ENCODE results near the gene TSPAN32.

The TSPAN32 gene

DNA sequence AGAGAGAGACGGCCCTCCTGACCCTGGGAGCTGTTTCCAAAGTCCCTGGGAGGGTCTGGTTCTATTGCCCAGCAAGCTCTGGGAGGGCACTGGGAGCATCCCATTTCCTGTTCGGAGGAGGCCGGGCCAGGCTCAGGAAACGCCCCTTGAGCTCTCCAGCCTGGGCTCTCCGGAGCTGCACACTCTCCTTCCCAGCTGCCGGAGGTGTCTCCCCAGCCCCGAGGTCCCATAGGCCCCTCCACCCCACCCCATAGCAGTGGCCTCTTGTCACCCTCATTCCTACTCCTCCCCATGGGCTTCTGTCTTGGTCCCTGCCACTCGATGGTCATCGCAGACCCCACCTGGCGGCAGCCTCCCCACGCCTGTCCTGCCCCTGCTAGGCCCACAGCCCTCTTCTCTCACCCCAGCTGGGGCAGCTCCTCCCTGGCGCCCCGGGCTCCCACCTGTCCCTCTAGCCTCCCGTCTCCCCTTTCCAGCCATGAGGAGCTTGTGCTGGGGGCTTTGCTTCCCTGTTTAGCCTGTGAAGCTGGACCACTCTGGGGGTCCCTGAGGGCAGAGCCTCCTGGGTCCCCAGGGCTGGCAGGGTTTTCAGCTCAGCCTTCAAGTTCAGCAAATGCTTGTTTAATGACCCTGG lies 2.8 kb downstream of the TSPAN32 start:
- no peak for DNase-seq (ENCODE audit: low spot score)

DNA sequence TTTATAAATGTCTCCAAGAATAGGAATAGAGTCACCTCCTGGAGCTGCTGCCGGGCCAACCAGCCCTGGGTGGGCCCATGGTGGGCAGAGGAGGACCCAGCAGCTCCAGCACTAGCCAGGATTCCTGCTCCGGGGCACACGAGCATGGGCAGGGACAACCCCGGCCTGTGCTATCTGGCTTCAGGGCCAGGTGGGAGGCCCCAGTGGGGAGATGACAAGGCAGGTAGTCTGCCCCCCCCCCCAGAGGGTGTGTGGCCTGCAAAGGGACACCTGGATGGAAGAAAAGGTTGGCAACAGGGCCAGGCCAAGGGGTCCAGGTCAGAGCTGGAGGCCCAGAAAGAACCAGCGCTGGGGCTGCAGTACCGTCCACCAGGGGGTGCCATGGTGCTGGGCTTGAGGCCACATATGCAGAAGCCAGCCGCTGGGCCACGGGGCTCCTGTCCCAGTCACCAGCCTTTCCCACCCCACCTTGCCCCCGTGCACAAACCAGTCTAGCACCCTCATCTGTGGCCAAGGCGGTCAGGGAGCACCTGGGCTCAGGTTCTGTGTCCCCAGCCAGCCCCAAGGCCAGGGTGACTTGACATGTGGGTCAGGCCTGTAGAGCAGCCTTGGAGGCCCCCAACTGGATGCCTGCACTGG lies 3.4 kb downstream of the TSPAN32 start:
- peak; percentile 61 for DNase-seq (ENCODE audit: low spot score)

DNA sequence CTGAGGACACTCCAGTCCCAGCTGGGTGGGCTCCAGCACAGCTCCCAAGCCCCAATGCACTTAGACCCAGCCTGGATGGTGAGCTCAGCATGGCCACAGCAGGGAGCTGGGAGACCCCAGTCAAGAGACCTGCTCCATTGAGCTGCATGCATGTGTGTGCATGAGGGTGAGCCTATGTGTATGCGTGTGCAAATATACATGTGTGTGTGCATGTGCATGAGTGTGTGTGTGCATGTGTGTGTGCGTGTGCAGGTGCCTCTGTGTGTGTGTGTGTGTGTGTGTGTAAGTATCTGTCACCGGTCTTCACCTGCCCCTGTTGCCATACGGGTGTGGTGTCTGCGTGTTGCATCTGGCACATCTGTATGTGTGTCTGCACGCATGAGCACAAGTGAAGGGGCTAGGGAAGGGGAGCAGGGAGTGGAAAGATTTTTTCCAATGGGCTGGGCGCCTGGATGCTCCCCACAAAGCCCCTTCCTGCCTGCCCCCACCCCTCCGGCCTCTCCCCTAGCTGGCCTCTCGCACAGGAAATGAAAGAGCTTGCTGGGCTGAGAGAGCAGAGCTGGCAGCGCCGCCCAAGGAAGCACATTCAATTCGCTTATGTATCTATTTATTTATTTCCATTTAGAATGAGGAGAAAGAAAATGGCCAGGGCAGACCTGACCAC lies 4.1 kb downstream of the TSPAN32 start:
- DNase-seq (ENCODE audit: low spot score) = no peak

DNA sequence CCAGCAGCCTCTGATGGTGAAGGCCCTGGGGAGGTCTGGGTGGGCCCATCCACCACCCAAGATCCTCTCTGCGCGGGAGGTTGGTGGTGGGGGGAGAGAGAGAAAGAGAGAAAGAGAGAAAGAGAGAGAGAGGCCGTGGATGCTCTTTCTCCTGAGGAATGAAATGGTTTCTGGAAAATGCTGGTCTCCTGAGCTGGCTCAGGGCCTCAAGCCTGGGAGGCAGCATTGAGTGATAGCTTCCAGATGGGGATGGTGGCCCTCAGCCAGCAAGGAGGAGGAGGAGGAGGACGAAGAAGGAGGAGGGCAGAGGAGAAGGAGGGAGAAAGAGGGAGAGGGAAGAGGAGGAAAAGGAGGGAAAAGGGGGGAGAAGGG lies 4.6 kb downstream of the TSPAN32 start:
- no peak for DNase-seq (ENCODE audit: low spot score)

DNA sequence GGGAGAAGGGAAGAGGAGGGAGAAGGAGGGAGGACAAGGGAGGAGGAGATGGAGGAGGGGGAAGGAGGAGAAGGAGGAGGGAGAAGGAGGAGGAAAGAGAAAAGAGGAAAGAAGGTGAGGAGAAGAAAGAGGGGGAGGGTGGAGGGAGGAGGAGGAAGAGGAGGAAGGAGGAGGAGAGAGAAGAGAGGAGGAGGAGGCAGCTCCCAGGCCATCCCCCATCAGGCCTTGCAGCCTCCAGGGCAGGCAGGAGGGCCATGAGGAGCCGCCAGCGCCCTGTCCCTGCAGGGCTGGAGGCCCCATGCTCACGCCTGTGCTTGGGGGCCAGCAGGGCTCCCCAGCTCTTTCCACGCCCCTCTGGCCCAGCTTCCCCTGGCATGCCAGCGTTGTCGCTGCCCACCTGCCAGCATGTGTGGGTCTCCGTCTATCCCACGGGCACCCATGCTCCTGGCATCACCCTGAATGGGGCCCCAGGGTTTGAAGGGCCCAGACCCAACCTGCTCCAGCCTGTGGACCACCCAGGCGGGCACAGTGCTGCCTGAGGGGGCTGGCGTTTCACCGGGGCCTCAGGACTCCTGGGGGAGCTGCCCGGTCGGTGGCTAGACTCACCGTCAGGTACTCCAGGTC lies 5.2 kb downstream of the TSPAN32 start:
- no peak for DNase-seq (ENCODE audit: low spot score)

DNA sequence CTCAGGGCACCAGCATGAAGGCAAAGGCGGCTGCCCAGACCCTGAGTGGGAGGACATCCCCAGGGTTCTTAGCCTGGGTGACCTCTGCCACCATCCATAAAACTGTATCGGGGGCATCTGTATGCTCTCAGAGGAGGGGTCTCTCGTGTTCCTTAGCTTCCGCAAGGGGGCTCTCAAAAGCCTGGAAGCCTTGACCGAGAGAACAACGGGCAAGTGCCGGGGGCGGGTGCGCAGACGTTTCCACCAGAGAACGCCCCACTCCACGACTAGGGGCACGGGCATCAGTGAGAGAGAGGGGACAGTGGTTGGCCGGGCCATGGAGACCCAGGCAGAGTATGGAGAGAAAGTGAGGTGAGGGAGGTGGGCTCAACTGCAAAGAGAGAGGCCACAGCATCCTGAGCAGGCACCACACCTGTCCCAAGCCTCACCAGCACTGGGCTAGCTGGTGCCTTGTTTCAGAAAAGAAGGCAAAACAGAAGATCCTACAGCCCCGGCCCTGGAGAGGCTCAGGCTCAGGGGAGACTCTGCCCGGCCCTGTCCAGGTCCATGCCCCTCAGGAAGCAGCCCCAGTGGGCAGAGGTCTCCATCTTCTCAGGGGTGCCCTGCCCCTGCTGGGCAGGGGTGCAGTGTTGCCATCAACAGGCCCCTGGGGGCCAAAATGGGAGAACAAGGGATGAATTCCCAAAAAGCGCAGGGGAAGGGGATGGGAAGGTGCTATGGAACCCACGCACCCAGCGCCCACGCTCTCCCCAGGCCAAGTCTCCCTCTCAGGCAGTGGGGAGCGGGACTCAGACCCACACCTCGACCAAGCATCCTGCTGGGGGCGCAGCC lies 5.9 kb downstream of the TSPAN32 start:
- no peak for DNase-seq (ENCODE audit: low spot score)

DNA sequence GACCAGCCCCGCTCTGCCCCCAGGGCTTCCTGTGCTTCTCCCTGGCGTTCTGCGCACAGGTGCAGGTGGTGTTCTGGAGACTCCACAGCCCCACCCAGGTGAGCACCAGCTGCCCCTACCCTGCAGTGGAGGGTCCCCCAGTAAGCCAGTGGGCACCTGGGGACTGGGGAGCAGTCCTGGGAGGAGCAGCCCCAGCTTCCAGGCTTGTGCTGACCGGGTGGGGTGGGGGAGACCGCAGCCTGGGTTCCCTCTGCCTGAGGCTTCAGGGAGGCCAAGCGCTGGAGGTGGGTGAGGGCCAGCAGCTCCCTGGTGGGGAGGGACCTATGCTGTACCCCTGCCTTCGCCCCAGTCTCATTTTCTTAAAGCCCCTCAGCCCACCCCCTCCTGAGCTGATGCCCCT lies 6.9 kb downstream of the TSPAN32 start:
- no peak for DNase-seq (ENCODE audit: low spot score)

DNA sequence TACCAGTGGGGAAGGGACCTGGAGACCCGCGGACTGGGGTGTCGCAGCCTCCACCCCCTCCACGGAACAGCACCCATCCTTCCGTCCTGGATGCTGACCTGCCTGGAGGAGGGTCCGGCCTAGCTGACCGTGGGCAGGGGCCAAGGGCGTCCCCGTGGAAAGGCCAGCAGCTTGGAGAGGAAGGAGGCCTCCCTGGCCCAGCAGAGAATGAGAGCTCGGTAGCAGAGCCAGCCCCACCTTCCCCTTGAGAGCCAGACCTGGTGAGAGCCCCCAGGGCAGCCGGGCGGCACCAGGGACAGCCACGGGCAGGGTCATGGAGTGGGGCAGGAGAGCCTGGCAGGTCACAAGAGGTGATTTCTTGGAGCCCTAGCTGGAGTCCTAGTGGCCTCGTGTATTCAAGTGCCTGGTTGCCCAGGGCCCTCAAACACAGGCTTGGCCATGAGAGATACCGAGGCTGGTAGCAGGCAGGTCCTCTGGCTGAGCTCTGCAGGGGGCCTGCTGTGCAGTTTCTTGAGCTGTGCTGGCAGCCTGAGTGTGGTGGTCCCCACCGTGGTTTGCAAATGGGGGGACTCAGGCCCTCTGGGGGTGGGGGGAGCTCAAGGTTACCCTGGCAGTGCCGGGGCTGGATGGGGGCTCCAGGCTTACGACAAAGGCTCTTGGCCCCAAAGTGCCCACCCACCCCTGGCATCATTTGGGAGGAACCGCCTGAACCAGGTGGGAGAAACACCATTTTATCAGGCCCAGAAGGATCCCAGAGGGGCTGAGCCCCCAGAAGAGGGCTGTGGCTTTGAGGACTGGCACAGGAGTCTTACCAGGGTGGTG lies 7.6 kb downstream of the TSPAN32 start:
- no peak for DNase-seq (ENCODE audit: low spot score)

DNA sequence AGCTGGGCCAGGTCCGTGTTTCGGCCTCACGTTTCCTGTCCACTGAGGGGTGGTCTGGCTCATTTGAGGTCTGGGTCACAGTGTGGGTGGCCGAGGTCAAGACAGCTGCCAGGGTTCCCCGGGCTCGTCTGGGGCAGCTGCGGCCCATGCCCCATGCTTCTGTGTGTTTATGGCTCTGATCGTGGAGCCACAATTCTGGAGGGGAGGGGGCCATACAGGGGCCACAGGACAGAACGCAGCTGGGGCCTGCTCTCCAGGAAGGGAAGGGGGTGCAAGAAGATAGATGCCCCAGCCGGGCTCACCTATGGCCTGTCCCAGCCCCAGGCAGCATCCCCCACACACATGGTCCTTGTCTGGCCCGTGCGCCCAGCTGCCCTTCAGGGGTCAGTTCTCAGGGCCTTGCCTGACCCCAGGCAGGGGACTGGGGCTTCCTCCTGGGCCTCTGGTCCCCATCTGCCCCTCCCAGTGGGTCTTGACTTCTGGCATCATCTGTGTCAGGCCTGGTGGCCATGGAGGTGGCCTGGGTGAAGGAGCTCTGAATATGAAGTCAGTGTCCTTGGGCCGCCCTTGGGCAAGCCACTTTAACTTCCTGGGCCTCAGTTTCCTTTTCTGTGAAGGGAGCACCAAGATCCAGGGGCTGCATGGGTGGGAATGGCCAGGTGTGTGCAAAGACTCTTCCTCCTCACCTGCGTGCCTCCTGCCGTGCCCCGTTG lies 8.4 kb downstream of the TSPAN32 start:
- no peak for DNase-seq (ENCODE audit: low spot score)

DNA sequence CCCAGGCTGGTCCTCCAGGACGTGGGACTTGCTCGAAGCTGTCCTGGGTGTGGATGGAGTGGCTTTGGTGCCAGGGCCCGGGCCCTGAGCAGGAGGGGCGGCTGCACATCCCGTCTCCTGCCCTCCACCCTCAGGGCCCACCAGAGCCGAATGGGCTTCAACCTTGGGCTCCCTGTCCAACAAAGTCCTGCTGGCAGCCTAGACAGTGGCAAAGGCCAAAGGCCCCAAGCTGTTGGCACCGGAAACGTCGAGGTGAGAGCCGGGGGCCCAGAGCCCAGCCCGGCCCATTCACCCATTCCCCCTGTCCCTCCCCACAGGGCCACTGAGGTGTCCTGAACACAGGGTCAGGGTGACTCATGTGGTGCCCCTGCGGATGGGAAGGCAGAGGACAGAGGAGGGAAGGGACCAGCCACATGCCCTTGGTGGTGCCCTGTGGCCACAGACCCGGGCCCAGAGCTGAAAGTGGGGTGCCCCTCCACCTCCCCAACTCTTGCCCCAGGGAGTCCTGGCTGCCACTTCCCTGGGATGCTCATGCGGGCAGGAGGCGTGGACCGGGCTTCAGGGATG lies 9.1 kb downstream of the TSPAN32 start:
- no peak for DNase-seq (ENCODE audit: low spot score)

DNA sequence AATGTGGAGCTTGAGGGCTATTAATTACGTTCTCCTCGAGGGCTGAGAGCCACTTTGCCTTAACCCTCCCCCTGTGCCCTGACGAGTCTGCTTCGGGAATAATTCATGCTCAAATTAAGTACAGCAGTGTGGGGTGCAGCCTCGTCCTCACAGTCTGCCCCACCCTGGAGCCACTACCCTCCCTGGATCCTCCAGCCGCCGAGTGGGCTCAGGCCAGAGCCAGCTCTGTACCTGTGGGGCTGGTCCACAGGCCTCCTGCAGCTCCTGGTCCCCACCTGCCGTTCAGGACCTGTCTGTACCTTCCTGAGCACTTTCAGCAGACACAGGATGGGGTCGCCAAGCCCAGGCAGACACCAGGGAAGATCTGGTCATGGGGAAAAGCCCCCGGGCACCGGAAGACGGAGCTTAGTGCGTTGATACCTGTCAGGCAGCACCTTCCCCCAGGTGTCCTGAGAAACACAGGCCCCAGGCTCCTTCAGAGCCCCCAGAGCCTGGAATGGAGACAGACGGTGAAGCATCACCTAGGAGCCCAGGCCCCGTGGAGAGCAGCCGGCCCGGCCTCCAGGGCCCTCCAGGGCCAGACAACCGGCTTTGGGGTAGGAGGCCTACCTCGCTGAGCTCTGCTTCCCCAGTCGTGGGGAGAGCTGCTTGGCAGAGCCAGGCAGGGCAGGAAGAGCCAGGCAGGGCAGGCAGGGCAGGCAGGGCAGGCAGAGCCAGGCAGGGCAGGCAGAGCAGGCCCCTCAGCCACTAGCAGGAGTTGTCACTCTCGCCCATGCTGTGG lies 9.7 kb downstream of the TSPAN32 start:
- no peak for DNase-seq (ENCODE audit: low spot score)

DNA sequence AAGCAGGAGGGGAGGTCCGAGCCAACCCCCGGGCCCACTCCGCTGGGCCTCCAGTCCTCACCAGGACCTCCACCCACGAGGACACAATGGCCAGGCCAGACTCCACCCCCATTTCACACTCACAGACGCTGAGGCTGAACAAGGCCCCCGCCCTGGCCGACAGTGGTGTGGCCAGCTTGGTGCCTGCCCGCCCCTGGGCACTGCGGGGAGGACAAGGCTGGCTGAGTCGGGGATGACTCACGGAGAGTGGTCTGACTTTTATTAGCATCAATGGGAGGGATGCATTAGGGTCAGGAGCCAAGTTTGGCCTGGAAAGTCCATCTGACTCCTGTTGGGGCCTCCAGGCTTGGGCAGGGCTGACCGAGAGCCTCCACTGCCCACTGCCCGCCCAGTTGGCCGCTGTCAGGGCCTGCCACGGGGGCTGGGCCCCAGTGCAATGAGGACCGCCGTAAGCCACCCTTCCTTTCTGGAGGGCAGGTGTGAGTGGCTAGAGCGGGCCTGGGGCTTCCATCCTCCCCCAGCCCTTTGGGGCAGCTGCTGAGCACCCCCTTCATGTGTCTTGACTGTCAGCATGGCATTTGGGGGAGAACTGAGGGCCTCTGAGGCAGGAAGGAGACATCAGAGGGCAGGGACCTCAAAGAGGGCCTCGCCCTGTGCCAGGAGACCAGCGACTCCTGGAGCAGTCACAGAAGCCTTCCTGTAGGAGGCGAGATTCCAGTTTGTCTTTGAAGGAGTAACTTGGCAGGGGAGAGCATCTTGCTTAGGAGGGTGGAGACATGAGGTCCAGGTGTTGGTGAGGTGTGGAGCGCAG lies 10.6 kb downstream of the TSPAN32 start:
- DNase-seq (ENCODE audit: low spot score) = peak; percentile 46

DNA sequence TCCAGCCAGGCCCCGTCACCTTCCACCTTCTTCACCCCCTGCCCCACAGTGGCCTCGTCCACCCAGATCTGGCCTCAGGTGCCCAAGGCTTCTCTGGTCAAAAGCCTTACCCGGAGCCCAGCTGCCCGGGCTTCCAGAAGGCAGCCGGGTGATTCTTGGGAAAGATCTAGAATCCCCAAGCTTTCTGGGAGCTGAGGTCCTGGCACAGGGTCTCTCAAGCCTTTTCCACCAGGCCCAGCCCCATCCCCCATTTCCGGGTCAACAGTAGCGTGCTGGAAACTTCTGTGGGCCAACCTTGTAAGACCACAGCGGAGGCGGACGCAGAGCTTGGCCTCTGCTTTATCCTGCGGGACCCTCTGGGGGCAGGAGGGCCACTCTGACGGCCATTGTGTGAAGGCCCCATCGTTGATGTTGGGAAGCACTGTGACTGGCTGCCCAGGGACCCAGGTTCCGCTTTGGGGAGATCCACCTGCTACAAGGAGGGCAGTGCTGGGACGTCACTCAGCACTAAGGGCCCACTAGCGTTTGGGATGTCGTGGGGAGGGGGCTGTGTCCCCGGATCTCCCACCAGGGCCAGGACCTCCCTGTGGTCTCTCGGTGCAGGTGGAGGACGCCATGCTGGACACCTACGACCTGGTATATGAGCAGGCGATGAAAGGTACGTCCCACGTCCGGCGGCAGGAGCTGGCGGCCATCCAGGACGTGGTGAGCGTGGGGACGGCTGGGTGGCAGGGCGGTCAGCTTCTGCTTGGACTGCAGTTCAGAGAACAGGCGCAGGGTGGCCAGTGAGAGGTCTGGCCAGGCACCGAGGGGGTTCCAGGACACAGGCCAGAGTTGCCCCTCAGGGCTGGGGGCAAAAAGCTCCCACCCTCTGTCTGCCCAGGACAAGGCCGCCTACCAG lies 11.5 kb downstream of the TSPAN32 start:
- DNase-seq (ENCODE audit: low spot score) = no peak

DNA sequence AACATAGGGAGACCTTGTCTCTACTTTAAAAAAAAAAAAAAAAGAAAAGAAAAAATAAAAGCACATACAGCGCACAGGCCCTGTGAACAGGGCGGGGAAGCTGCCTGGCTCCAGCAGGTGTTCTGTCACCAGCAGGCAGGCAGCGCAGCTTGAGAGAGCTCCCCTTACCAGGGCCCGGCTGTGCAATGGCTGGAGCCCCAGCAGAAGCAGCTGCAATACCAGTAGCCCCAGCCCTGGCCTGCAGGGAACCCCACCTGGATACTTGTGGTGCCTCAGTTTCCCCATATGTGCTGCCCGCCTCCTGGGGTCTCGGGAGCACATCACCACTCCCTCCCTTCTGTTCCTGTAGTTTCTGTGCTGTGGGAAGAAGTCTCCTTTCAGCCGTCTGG lies 12.3 kb downstream of the TSPAN32 start:
- DNase-seq (ENCODE audit: low spot score) = no peak

DNA sequence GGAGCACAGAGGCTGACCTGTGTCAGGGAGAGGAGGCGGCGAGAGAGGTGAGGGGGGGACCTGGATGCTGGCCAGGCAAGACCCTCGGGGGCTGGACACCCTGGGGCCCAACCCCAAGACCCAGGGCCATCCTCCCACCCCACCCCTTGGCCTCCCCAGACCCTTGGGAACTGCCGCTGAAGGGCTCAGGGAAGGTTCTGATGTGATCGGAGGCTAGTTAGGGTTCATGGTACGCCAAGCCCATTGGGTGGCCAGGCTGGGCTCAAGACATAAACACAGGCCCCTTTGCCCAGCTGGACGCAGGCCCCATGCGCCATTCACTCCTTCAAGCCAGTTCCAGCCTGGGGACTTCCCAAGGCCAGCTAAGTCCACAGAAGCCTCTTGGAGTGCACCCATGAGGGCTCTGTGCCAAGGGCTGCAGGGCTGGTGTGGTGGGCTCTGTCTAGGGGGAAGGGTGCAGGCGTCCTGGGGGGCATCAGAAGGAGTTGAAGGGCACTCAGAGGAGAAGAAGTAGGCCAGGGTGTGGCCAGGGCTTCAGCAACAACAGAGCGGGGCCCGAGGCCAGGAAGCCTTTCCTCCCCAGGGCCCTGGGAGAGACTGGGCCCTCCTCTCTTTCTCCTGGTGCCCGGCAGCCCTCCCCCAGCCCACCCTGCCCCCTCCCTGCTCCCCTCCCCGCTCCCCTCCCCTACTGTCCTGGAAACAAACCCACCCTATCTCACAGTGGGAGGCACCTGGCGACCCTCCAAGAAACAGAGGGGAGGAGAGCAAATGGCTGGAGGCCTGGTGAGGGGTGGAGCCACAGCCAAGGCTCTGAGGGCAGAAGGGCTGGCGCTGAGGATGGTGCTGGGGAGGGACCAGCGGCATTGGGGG lies 12.9 kb downstream of the TSPAN32 start:
- no peak for DNase-seq (ENCODE audit: low spot score)

DNA sequence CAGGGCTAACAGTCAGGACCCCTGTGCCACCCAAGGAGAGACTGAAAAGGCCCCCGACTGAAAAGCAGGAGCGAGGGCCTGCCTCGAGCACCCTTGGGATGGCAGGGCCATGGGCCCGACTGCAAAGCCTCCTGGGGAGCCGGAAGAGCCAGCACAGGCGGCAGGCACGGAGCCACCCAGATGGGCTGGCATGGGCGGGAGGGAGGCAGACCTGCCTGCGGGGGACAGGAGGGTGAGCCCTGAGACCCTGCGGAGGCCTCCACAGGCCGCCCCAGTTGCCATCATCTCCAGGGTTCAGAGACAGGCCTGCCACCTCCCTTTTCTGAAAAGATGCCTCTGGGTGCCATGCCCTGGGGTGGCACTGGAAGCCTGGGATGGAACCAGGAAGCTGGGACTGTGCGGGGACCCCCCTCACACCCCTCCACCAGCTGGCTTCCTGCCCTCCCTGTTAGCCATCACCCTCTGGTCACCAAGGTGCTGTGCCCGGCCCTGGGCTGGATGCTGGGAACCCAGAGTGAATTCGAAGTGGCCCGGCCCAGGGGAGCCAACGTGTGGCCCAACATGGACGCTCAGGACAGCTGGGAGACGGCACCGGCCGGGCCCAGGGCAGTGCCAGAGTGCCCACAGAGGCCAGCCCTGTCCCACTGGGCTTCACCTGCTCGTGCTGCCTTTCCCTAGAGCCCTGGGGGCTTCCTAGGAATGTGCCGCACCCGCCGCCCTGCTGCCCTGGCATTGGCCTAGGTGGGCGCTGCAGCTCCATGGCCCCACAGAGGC lies 13.8 kb downstream of the TSPAN32 start:
- no peak for DNase-seq (ENCODE audit: low spot score)
